Peyer's patch (tissue), 4 donors: ENCODE data around the gene DNAL4. TPM values are rescaled to one million over a fixed set of nuclear protein-coding genes. Genes with fewer than 3 reads are reported as not detected.

Experiments used
- DNase-seq, 3 donors: peaks; one replicate each; pipeline ENCODE4 v3.0.0-alpha.2; 2017 to 2019
- H3K27ac ChIP-seq, 4 donors: fragments of 200-600 bp; sonication (generic); one replicate each; pipeline ENCODE4 v1.5.1; 2016 to 2019
- H3K27me3 ChIP-seq, 2 donors: fragments of 200-600 bp; sonication (generic); one replicate each; pipeline ENCODE4 v1.5.1; 2019
- H3K36me3 ChIP-seq, 3 donors: fragments of 200-600 bp; sonication (generic); one replicate each; pipeline ENCODE4 v1.5.1; 2016 to 2019
- H3K4me1 ChIP-seq, 4 donors: fragments of 200-600 bp; sonication (generic); one replicate each; pipeline ENCODE4 v1.5.1; 2016 to 2019
- H3K4me3 ChIP-seq, 4 donors: fragments of 200-600 bp; sonication (generic); 1 replicate in 3 of 4; 2 replicates in 1 of 4; pipeline ENCODE4 v1.5.1; 2016 to 2019; ENCODE audit warnings: mild to moderate bottlenecking in 1 of 4
- H3K9me3 ChIP-seq, 4 donors: fragments of 200-600 bp; sonication (generic); one replicate each; pipeline ENCODE4 v1.5.1; 2016 to 2019; ENCODE audit warnings: mild to moderate bottlenecking in 1 of 4
- CTCF ChIP-seq, 6 experiments: fragments of 450-650 bp in 4 of 6; fragments of 200-600 bp in 2 of 6; sonication (generic) in 1 of 6; IDR thresholded peaks; one replicate each; pipeline ENCODE4 v1.5.1; 2017 to 2019; ENCODE audit warnings: antibody characterized with exemption in 6 of 6, mild to moderate bottlenecking in 3 of 6, moderate library complexity in 1 of 6
- POLR2A ChIP-seq, 2 donors: fragments of 450-650 bp; IDR thresholded peaks; one replicate each; pipeline ENCODE4 v1.5.1; 2017; ENCODE audit warnings: antibody characterized with exemption in 2 of 2, mild to moderate bottlenecking in 2 of 2, moderate library complexity in 2 of 2
- total RNA-seq, 4 donors: library from RNA; depleted of rRNA; stranded (reverse); fragments of >200 nt; gene quantifications; one replicate each; pipeline ENCODE4 v1.1.0, GENCODE V29; 2016

The DNAL4 gene
- total RNA-seq, 4 donors from 2014 or later = 15.2 to 21.6 (median 16.2) TPM; not detected in 1

GRCh38 chr22:38733724-38734381 lies 60.1 kb downstream of the DNAL4 start:
- Histone ChIP-seq H3K9me3 (no peaks in the 10 kb centered on the region), H3K36me3 (peaks cover 0 to 82% (median 0%) of the 10 kb centered on the region in 3 donors), H3K4me1 (peaks cover 0 to 34% (median 1%) of the 10 kb centered on the region in 4 donors), H3K4me3 (no peak overlapping the region), H3K27me3 (no peaks in the 10 kb centered on the region), H3K27ac (peak overlapping the region in 3 of 4 donors; percentile 67 to 85 (median 72))
- no peak for TF ChIP-seq POLR2A (IDR thresholded peaks at IDR 0.05)
- TF ChIP-seq CTCF (IDR thresholded peaks at IDR 0.05) = peak in 2 of 6 experiments; percentile 32 to 37
- DNase-seq = peak in 2 of 3 donors; percentile 58 to 66

GRCh38 chr22:38733329-38733723 lies 60.6 kb downstream of the DNAL4 start:
- Histone ChIP-seq H3K9me3 (no peaks in the 10 kb centered on the region), H3K27ac (peak overlapping the region in 3 of 4 donors; percentile 67 to 85 (median 72)), H3K4me1 (peaks cover 0 to 34% (median 1%) of the 10 kb centered on the region in 4 donors), H3K36me3 (peaks cover 0 to 82% (median 0%) of the 10 kb centered on the region in 3 donors), H3K4me3 (no peak overlapping the region), H3K27me3 (no peaks in the 10 kb centered on the region)
- DNase-seq = peak; percentile 56 to 85 (median 76)
- TF ChIP-seq POLR2A (IDR thresholded peaks at IDR 0.05) (no peak), CTCF (IDR thresholded peaks at IDR 0.05) (peak; percentile 54 to 86 (median 80))

GRCh38 chr22:38732251-38732815 lies 61.6 kb downstream of the DNAL4 start:
- Histone ChIP-seq H3K4me3 (no peak overlapping the region), H3K27me3 (no peaks in the 10 kb centered on the region), H3K27ac (peak overlapping the region in 2 of 4 donors; percentile 72 to 85), H3K9me3 (no peaks in the 10 kb centered on the region), H3K36me3 (peaks cover 0 to 82% (median 2%) of the 10 kb centered on the region in 3 donors), H3K4me1 (peaks cover 0 to 34% (median 1%) of the 10 kb centered on the region in 4 donors)
- no peak for DNase-seq
- no peak for TF ChIP-seq CTCF (IDR thresholded peaks at IDR 0.05)
- no peak for TF ChIP-seq POLR2A (IDR thresholded peaks at IDR 0.05)

- Histone ChIP-seq H3K4me3 (no peak overlapping the region), H3K4me1 (peaks cover 0 to 34% (median 1%) of the 10 kb centered on the region in 4 donors), H3K9me3 (no peaks in the 10 kb centered on the region), H3K27ac (no peak overlapping the region), H3K36me3 (peaks cover 0 to 82% (median 5%) of the 10 kb centered on the region in 3 donors), H3K27me3 (no peaks in the 10 kb centered on the region)
- DNase-seq = no peak
- TF ChIP-seq CTCF (IDR thresholded peaks at IDR 0.05) (no peak), POLR2A (IDR thresholded peaks at IDR 0.05) (no peak)
Observed at GRCh38 chr22:38731703-38732161, 62.2 kb downstream of the DNAL4 start.

- H3K9me3 ChIP-seq = no peaks in the 10 kb centered on the region
- no peak overlapping the region for H3K4me3 ChIP-seq
- H3K27ac ChIP-seq = no peak overlapping the region
- TF ChIP-seq CTCF (IDR thresholded peaks at IDR 0.05) (no peak), POLR2A (IDR thresholded peaks at IDR 0.05) (no peak)
- H3K4me1 ChIP-seq = peaks cover 0 to 34% (median 1%) of the 10 kb centered on the region in 4 donors
- no peaks in the 10 kb centered on the region for H3K27me3 ChIP-seq
- no peak for DNase-seq
- peaks cover 0 to 82% (median 5%) of the 10 kb centered on the region in 3 donors for H3K36me3 ChIP-seq
Observed at GRCh38 chr22:38730411-38730871, 63.5 kb downstream of the DNAL4 start.
